SKM-1 (cell line): ENCODE data around the gene HAUS7.

Source experiments
- DNase-seq: peaks from one replicate; lab custom pipeline; 2025; ENCODE audit not compliant: unreplicated experiment; lab: John Stamatoyannopoulos, UW

Gene HAUS7

GRCh38 chrX:153457136-153457825 lies 13.1 kb downstream of the HAUS7 start:
- no peak for DNase-seq

GRCh38 chrX:153456704-153457103 lies 13.7 kb downstream of the HAUS7 start:
- no peak for DNase-seq

- no peak for DNase-seq
These were observed 14.2 kb downstream of the HAUS7 start for GRCh38 chrX:153456161-153456560.

- DNase-seq: no peak
These were observed 14.8 kb downstream of the HAUS7 start for GRCh38 chrX:153455571-153455970.

GRCh38 chrX:153454901-153455550 lies 15.3 kb downstream of the HAUS7 start:
- DNase-seq: no peak

- no peak for DNase-seq
These were observed 19.5 kb downstream of the HAUS7 start for GRCh38 chrX:153450949-153451277.

- DNase-seq: no peak
These were observed 20.0 kb downstream of the HAUS7 start for GRCh38 chrX:153450114-153450948.

GRCh38 chrX:153449368-153450113 lies 20.8 kb downstream of the HAUS7 start:
- DNase-seq: no peak

- no peak for DNase-seq
These were observed 21.6 kb downstream of the HAUS7 start for GRCh38 chrX:153448556-153449367.

GRCh38 chrX:153447581-153447960 lies 22.8 kb downstream of the HAUS7 start:
- no peak for DNase-seq

- no peak for DNase-seq
These were observed 23.3 kb downstream of the HAUS7 start for GRCh38 chrX:153446950-153447580.

- no peak for DNase-seq
These were observed 23.8 kb downstream of the HAUS7 start for GRCh38 chrX:153446636-153446936.

- DNase-seq: no peak
These were observed 24.3 kb downstream of the HAUS7 start, which contains the start of gene TREX2 for GRCh38 chrX:153445856-153446635. TSS of gene TREX2 (minus strand) at chrX:153446056. CDS start at chrX:153445430, 626 bp downstream.

- DNase-seq: no peak
These were observed 25.1 kb downstream of the HAUS7 start for GRCh38 chrX:153445106-153445855.

GRCh38 chrX:153444333-153445011 lies 25.9 kb downstream of the HAUS7 start:
- no peak for DNase-seq

- DNase-seq: no peak
These were observed 26.7 kb downstream of the HAUS7 start for GRCh38 chrX:153443476-153444332.

- DNase-seq: no peak
These were observed 27.9 kb downstream of the HAUS7 start for GRCh38 chrX:153442463-153442862.
